HG03025 (cell line): ENCODE results near the gene DCHS1.

Experiments
- ATAC-seq: cut with Tn5 transposase; IDR thresholded peaks from one replicate; pipeline ENCODE4 v1.9.1; 2021; ENCODE audit warnings: mild to moderate bottlenecking, moderate library complexity; ENCODE audit not compliant: unreplicated experiment, low FRiP score

DCHS1 gene

DNA sequence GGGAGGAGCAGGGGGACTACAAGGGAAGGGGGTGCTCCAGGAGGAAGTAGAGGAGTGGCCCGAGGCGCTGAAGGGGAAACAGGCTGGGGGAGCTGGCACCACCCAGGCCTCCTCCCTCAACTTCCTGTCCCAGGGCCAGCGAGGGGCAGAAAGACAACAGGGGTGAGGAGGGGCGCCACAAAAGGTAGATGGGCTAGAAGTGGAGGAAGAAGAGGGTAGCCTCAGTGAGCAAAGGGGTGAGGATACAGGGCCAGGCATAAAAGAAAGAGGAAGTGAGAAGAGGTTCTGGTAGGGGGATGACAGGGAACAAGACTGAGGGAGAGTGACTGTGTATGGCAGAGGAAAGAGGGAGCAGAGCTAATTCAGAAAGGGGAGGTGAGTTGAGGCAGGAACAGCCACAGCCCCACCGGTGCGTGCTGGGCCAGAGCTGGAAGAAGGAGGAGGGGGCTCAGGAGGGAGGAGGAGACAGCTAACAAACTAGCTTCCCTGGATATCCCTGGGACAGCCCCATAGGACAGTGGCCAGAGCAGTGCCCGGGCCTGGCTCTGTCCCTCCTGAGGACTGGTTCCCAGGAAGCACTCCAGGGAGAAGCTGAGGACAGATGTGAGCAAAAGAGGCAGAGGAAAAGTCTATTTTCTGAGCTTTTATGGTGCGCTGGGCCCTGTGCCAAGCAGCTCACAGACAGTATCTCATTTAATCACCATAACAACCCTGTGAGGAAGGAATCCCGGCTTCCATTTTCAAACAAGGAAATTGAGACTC is 8.5 kb downstream of the DCHS1 start:
- ATAC-seq, result peak; percentile 91

DNA sequence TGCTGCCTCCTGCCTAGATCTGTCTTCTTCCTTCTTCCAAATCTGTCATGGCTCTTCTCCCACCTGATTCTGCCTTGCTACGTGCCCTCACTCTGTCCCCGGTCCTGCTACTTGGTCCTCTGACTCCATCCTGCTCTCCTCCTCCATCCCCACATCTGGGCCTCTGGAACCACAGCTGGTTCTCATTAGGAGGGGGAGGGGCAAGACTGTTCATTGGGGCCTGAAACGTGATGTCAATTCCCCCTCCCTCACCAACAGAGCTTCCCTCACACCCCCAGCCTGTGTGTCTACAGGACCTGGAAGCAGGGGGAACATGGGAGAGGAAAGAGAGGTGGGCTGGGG is 9.1 kb downstream of the DCHS1 start:
- no peak for ATAC-seq

DNA sequence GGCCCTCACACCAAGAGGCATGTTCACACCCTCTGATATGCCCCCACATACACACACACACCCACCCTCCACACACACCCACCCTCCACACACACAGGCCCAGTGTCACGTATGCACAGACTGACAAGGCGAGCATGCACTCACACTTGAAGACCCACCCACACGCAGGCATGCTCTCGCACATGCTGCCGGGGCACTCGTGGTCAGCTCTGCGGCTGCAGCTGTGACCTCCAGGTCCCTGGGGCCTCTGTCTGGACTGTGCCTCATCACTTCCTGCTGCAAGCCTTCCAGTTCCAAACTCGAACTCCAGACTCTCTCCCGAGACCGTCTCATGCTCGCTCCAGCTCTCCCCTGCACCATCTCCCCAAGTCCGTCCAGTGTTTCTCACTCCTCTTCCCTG is 9.5 kb downstream of the DCHS1 start:
- no peak for ATAC-seq

DNA sequence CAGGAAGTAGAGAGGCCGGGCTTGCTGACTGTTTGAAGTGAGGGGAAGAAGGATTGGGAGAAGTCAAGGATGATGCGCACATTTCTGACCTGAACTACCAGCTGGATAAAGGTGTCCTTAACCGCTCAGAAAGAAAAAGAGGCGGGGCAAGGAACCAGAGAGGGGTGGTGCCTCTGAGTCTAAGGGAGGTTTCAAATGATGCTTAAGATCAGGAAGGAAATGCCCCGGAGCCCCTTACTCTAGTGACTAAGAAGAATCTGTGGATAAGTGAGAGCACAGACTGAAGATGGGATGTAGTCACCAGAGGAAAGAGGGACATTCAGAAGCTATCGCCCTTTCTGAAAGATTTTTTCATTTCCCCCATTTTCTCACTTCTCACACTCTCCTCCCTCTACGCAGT is 12.7 kb downstream of the DCHS1 start:
- no peak for ATAC-seq

DNA sequence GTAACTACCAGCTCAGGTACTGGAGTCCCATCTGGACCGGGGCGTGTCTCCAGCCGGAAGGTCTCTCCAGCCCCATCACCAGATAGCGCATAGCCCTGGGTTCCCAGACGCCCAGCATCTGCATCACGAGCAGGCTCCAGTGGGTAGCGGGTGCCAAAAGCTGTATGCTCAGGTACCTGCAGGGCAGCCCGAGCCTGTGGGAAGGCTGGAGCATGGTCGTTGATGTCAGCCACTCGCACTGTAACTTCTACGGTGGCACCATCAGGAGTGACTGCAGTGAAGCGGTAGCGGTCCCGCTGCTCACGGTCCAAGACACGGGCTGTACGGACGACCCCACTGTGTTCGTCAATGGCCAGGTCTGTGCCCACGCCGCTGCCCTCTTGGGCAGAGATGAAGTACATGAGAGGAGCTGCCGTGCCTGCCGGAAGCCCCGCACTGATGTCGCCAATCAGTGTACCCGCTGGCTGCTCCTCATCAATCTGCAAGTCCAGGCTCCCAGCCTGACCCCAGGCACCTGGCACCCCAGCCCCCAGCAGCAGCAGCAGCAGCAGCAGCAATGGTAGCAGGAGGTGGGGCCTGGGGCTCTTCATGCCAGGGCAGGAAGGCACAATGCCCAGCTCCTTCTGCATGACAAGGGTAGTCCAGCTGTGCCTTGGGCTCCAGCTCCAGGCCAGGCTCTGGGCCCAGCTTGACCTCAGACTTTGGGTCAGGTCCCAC is 14.5 kb downstream of the DCHS1 start:
- ATAC-seq, result no peak

DNA sequence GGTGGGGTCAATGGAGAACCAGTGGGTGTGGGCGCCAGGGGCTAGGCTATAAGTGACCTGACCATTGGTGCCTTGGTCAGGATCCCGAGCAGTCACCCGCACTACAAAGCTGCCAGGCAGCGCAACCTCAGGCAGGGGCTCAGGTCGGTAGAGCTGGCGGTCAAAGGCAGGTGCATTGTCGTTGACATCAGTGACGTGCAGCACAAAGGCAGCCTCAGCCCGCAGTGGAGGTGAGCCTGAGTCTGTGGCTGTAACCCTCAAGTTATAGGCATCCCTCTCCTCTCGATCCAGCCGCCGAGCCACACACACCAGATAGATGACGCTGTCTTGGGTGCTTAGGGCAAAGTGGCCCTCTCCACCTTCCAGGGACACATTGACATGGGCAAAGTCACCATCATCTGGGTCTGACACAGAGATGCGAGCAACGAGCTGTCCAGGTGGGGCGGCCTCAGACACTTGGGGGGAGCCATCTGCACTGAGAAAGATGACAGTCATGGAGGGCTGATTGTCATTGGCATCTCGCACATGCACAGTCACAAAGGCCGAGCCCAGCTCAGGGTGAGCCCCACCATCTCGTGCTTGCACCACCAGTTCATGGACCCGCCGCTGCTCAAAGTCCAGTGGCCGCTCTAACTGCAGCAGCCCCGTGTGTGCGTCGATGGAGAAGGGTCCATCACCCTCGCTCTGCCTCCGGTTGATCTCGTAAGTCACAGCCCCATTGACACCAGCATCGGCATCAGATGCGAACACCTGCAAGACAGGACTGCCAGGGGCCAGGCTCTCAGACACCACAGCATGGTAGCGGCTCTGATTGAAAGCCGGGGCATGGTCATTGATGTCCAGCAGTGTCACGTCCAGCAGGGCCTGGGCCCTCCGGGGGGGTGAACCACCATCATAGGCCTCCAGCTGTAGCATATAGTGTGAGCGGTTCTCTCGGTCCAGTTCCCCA is 15.3 kb downstream of the DCHS1 start:
- no peak for ATAC-seq

DNA sequence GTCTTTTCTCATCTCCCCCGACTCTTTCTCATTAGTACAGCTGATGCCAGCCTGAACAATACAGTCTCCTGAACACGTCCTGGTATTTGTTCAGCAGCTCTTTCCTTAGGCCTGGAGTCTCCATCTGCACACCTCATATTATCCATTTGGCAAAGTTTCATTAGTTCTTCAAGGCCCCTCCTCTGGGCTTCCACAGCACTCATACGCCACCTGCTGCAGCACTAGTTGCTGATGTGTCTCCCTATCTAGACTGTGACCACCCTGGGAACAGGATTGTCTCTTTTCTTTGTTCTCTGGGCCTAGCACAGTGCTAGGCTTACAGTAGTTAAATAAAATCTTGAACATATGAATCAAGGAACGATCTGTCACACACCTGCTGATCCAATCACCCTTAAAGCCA is 17.2 kb downstream of the DCHS1 start:
- ATAC-seq, result no peak

DNA sequence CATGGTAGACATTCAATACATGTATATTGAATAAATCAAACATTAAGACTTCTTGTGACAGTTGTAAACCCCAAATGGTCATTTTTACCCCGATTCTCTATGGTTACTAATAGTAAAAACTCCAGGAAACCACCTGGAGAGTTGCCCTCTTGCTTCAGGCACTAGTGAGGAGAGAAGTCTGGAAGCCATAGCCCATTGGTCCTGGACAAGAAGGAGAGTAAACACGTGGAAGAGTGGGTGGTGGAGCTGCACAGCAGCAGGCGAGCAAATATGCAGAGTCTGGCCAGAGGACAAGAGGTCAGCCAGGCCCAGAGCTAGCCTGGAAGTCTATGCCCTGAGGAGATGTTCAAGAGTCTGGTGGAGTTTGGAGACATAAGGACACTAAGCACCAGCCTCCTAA is 17.7 kb downstream of the DCHS1 start:
- no peak for ATAC-seq

DNA sequence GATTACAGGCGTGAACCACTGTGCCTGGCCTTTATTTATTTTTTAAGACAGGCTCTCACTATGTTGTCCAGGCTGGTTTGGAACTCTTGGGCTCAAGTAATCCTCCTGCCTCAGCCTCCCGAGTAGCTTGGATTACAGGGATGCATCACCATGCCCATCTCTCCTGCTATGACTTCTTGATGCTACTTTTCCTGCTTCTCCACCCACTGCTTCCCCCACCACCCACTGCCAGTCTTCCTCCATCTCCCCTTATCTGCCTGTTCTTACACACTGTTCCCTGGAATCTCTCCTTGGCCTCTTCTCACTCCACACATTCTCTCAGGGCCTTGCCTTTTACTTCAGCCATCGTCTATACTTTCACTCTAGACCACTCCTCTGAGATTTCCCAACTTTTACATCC is 19.1 kb downstream of the DCHS1 start:
- ATAC-seq, result no peak

DNA sequence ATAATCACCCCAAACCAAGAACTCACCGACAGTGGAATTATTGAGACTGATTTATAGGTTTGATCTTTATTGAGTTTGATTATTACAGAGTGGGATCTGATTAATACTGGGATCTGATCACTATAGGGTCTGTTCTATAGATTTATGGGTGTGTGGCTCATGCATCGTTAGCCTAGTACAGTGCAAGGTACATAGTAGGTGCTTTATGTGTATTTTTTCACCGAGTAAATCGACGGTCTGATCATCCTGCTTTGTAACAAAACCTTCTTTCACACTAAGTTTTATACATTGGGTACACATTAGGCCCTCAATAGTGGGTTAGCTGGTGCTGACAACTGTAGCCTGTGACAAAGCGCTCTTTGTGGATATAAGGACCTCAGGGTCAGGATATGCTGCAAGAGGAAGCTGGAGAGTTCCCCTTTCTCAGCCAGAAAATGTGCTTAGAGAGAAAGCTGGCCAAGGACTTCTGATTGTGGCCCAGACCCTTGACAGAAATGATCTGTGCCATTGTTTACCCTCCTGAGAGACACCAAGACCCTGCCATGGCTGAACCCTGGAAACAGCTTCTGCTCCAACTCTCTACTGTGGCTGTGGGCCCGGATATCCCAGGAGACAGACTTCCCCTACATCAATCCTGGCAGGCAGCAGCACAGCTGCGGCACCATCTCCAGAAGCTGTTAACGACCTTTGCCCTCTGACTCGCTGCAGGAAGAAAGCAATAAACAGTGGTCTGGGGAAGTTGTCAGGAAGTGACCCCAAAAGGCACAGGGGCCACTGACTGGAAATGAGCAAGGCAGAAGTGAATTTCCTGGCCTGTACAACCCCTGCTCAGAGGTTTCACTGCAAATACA is 20.3 kb downstream of the DCHS1 start:
- no peak for ATAC-seq

DNA sequence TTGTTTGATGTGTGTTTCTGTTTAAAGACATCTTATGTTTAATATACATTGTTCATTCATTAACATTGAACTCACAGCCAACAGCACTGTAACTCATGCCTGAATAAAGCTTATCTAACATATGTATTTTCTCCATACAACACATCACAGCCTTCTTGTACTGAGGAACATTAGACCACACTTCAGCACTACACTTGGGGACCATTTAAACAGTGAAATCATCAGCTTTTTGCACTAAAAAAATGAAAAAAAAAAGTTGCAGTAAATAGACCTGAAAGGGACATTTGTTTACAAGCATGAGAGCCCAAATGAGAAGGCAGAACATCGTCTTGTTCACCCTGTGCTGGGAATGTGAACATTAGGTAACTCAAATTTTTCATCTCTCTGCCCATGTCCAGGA is 21.1 kb downstream of the DCHS1 start:
- no peak for ATAC-seq

DNA sequence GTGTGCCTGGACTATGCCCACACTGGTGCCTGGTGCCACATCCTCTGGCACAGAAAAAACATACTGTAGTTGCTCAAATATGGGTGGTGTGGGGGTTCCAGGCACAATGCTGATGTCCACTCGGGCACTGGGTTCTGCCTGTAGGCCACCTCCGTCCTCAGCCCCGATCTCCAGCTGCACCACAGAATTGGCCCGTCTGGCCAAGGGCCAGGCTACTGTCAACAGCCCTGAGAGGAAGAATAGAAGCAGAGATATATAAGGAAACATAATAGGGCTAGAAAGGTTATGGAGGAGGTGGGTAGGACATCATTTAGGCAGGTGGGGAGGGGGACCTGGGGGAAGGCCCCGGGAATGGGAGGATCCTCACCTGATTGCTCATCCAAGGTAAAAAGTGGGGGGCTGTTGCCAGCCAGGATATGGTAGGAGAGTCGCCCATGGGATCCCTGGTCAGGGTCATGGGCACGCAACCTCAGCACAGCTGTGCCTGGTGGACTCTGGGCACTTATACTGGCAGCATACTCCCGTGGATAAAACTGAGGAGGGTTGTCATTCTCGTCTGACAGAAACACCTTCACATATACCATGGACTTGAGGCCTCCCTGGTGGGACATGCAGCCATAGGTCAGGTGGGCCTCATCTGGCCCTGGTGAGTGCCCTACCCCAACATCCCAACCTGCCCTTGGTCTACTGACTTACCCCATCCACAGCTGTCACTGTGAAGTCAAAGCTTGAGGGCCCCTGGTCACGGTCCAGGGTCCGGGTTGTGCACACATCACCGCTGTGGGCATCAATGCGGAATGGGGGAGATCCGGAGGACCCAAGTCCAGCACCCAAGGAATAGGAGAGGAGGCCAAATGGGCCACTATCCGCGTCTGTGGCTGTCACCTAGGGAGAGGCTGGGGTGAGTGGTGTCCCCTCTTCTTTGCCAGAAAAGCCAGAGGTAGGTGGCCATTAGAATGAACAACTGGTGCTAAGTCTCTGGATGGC is 21.9 kb downstream of the DCHS1 start:
- ATAC-seq, result no peak

DNA sequence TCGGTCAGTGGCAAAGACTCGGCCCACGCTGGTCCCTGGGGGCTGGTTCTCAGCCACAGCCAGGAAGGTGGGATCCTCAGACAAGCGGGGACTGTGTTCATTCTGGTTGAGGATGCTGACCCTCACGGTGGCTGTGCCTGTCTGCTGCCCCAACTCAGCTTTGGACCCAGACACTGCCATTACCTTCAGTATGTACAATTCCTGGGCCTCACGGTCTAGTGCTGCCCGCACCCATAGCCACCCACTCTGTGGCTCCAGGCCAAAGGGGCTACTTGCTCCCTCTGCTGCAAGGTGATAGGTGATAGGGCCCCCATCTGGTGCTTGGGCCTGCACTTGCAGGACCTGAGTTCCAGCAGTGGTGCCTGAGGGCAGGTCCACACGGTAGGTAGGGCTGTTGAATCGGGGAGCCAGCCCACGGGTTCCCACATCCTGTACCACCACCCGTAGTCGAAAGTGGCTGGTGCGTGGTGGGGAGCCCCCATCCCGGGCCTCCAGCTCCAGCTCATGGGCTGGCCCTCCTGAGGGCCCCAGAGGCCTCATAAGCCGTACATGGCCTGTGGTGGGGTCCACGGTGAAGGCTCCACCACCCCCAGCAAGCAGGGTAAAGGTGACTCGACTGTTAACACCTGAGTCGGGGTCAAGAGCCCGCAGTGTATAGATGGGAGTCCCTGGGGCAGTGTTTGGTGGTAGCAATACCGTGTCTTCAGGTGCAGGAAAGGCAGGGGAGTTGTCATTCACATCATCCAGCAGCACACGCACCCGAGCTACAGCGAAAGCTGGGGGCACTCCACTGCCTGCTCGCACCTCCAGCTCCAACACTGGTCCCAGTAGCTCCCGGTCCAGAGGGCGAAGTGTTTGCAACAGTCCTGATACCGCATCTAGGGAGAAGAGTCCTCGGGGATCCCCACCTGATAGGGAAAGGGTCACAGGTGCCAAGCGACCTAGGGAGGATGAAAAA is 23.2 kb downstream of the DCHS1 start:
- ATAC-seq, result no peak

DNA sequence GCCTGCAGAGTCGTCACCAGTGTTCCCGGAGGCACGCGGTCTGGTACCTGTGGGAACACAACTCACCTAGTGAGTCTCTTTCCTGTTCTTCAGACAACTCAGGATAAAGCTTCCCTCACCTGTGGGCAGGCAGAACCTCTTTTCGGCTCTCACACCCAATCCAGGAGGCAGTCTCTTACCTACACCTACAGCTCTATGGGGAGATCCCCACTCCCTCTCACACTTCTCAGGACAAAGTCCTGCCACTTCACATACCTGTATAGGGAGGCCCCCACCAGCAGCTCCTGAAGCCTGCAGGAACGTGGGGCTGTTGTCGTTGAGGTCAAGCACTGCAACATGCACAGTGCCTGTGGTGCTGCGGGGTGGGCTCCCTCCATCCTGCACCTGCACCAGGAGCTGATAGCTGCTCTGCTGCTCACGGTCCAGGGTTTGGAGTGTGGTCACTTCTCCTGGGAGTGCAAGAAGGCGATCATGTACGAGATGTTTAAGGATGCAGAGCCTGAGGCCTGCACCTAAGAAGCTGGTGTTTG is 24.2 kb downstream of the DCHS1 start:
- ATAC-seq, result no peak

DNA sequence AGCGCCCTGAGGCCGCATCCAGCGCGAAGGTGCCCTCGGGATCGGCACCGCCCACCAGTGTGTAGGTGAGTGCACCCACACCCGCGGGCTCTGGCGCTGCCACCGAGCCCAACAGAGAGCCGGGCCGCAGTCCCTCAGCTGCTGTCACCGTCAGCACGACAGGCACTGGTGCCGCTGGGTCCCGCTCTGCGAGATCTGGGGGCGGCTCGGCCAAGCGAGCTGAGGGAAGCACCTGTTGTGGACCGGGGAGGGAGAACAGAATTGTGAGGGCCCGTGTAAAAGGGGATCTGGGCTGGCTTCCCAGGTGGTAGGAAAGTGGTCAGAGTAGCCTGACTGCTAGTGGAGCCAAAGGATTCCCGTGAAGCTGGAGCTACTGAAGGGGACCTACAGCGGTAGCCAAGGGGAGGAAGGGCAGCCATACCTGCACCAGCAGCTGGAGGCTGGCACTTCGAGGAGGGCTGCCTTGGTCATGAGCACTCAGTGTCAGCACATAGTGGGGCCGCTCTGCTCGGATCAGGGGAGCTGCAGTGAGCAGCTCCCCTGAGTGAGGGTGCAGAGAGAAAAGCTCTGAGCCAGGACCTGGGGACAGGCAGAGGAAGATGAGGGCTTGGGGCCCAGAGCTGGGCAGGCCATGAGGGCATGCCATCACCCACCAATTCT is 24.8 kb downstream of the DCHS1 start:
- ATAC-seq, result no peak

DNA sequence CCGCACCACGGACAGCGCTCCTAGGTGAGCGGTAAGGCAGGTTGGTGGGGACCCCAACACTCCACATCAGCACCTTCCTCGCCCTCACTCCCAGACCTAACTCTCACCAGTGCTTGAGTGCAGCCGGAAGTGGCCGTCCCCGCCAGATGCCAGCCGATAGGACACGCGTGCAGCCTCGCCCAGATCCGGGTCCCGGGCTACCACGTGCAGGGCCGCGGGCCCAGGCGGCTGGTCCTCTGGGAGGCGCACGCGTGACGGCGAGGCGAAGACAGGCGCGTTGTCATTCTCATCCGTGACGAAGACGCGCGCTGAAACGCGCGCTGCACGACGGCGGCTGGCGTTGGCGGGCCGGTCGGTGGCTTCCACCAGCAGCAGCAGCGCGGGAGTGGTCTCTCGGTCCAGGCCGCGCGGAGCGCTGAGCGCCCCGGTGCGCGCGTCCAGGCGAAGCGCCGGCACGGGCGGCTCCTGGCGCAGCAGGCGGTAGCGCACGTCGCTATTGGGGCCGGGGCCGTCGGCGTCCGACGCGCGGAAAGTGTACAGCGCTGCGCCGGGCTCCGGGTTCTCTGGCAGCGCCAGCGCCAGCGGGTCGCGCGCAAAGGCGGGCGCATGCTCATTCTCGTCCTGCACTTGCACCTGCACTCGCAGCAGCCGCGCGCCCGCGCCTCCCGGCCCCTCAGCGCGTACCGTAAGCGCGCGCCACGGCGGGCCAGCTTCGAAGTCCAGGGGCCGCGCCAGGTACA is 25.5 kb downstream of the DCHS1 start:
- ATAC-seq, result no peak

DNA sequence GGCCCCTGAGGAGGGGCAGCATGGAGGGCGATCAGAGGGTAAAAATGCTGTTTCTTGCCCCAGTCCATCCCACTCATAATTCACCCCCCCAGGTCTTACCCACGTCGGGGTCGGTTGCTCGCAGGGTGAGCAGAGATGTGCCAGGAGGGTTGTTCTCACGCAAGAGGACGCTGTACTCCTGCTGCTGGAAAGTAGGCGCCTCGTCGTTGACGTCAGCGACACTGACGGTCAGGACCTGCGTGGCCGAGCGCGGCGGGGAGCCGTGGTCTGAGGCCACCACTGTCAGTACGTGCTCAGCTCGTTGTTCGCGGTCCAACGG is 26.1 kb downstream of the DCHS1 start:
- ATAC-seq, result no peak
